Mucosa of descending colon (tissue), 3 donors: ENCODE results near the gene CAPN7. TPM values are rescaled to one million over a fixed set of nuclear protein-coding genes. Genes with fewer than 3 reads are reported as not detected.
"Not testable (repeated sequence)": the region's sequence is repeated elsewhere in the genome, so short reads cannot be mapped to it uniquely, and the experiment has no call there.

Source experiments
- ATAC-seq: fragments of 200-7000 bp; cut with Tn5 transposase; one replicate; pipeline ENCODE4 v1.9.1; 2020; ENCODE audit warnings: mild to moderate bottlenecking, moderate library complexity
- DNase-seq, 3 donors: peaks; one replicate each; pipeline ENCODE4 v3.0.0-alpha.2; 2020
- H3K36me3 ChIP-seq: fragments of 200-600 bp; one replicate; pipeline ENCODE4 v1.8.0; 2021; ENCODE audit warnings: low read depth, mild to moderate bottlenecking
- H3K4me1 ChIP-seq: fragments of 200-600 bp; one replicate; pipeline ENCODE4 v1.8.0; 2021; ENCODE audit warnings: low read depth, mild to moderate bottlenecking
- H3K4me3 ChIP-seq: fragments of 200-600 bp; one replicate; pipeline ENCODE4 v1.8.0; 2021; ENCODE audit warnings: mild to moderate bottlenecking
- H3K9me3 ChIP-seq: fragments of 200-600 bp; one replicate; pipeline ENCODE4 v1.8.0; 2021; ENCODE audit warnings: mild to moderate bottlenecking
- intact Hi-C, 2 donors: fragments of 100-400 bp; cut with DNase I in 1 of 2; cut with micrococcal nuclease in 1 of 2; formaldehyde crosslinking; loops; one replicate each; pipeline versions ENCODE4 v1.11.0 to v1.11.1; 2022; cut with DNase I, micrococcal nuclease
- total RNA-seq, 3 donors: library from RNA; stranded (reverse); fragmentation: NEBNext Ultra II Directional in 2 of 3; extraction: Animal tissue kit (Norgen Biotek cat#: 25700) in 2 of 3; gene quantifications; one replicate each; pipeline versions ENCODE4 v1.2.1 to v1.2.4, GENCODE V29; 2021 to 2023
- TF ChIP-seq, protein P1 (sequence below): fragments of 200-600 bp; IDR thresholded peaks from one replicate; pipeline ENCODE4 v1.8.0; 2022; ENCODE audit warnings: antibody characterized with exemption, mild to moderate bottlenecking
- donor health status: DM: no; HTN: no; CAD: no; lungs with moderate emphysema.
- donor health status: DM: no; HTN: no; CAD: no.
- donor health status: DM: no; HTN: yes; CAD: no.

The CAPN7 gene
- total RNA-seq, 3 donors from 2014 or later = 26.8 to 56.5 (median 44.9) TPM

DNA sequence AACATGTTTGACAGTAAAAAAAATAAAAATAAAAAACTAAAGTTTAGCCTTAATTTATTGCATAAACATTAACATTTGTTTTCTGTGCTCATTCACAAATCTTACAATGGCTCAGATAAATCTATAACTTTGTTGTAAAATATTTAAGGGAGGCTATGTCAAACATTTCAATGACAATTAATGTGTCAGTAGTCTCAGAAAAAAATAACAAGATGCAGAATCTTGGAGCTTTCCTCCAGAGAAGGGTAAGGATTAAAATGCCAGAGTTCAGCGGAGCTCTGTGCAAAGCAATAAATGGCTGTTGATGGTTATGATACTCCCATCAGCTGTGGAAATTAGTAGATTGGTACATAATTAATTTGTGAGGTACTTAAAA is 20.0 kb upstream of the CAPN7 start:
- DNase-seq = no peak
- intact Hi-C loops = no loop called here
- H3K4me3 ChIP-seq = no peak overlapping the region
- TF ChIP-seq, protein P1, sequence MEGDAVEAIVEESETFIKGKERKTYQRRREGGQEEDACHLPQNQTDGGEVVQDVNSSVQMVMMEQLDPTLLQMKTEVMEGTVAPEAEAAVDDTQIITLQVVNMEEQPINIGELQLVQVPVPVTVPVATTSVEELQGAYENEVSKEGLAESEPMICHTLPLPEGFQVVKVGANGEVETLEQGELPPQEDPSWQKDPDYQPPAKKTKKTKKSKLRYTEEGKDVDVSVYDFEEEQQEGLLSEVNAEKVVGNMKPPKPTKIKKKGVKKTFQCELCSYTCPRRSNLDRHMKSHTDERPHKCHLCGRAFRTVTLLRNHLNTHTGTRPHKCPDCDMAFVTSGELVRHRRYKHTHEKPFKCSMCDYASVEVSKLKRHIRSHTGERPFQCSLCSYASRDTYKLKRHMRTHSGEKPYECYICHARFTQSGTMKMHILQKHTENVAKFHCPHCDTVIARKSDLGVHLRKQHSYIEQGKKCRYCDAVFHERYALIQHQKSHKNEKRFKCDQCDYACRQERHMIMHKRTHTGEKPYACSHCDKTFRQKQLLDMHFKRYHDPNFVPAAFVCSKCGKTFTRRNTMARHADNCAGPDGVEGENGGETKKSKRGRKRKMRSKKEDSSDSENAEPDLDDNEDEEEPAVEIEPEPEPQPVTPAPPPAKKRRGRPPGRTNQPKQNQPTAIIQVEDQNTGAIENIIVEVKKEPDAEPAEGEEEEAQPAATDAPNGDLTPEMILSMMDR = no peak
- ATAC-seq = no peak
- H3K4me1 ChIP-seq = no peaks in the 10 kb centered on the region
- no peaks in the 10 kb centered on the region for H3K9me3 ChIP-seq
- no peaks in the 10 kb centered on the region for H3K36me3 ChIP-seq

DNA sequence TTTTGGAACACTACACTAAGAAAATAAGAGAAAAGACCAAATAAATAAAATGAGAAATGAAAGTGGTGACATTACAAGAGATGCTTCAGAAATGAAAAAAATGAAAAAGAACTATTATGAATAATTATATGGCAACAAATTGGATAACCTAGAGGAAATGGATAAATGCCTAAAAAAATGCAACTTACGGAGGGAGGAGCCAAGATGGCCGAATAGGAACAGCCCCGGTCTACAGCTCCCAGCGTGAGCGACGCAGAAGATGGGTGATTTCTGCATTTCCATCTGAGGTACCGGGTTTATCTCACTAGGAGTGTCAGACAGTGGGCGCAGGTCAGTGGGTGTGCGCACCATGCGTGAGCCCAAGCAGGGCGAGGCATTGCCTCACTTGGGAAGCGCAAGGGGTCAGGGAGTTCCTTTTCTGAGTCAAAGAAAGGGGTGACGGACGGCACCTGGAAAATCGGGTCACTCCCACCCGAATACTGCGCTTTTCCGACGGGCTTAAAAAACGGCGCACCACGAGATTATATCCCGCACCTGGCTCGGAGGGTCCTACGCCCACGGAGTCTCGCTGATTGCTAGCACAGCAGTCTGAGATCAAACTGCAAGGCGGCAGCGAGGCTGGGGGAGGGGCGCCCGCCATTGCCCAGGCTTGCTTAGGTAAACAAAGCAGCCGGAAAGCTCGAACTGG is 19.4 kb upstream of the CAPN7 start:
- not testable (repeated sequence) for H3K4me3 ChIP-seq

DNA sequence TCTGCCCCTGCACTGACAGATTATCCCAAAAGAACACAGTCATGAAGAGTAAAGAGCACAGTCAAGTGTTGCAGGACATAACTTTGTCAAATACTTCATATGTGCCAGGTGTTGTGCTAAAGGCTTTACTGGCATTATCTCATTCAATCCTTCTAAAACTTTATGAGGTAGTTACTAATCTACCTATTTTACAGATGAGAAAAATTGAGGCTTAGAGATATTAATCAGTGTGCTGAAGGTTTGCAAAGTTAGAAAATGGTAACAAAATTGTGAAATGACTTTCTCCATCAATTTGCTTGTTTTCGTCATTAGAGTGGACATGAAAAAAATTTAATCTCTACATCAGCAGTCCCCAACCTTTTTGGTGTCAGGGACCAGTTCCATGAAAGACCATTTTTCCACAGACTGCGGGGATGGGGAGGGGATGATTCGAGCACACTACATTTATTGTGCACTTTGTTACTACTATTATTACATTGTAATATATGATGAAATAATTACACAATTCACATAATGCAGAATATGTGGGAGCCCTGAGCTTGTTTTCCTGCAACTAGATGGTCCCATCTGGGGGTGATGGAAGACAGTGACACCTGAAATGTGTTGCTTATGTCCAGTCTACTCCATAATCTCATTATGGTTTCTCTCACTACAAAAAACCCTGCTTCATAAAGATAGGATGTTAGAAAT is 8.6 kb upstream of the CAPN7 start:
- Histone ChIP-seq H3K4me1 (no peaks in the 10 kb centered on the region), H3K9me3 (no peaks in the 10 kb centered on the region), H3K4me3 (no peak overlapping the region), H3K36me3 (no peaks in the 10 kb centered on the region)
- DNase-seq (no peak), ATAC-seq (no peak)
- TF ChIP-seq, protein P1 = no peak
- intact Hi-C loops = no loop called here

More for the DNA sequence above, 19.4 kb upstream of the CAPN7 start:
- intact Hi-C loops, ATAC-seq, H3K36me3 ChIP-seq, H3K4me1 ChIP-seq, H3K9me3 ChIP-seq, DNase-seq: not testable (repeated sequence)

DNA sequence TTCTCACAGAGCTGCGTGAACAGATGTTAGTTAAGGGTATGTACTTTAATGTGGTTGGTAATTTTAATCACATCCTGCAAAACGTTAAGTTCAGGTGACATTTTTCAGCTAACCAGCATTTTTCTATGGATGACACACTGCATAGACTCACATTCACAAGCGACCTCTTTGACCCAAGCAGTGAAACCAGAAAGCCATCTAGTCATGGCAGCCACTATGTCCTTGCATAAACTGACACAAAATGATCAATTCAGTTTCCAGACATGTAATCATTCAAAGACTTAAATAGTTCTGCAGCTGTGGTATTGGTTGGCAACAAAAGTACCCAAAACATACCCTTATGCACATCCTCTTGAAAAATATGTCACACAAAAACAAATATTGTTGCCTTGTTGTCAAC is 7.4 kb upstream of the CAPN7 start:
- Histone ChIP-seq H3K9me3 (no peaks in the 10 kb centered on the region), H3K4me3 (no peak overlapping the region), H3K36me3 (no peaks in the 10 kb centered on the region), H3K4me1 (no peaks in the 10 kb centered on the region)
- ATAC-seq = no peak
- TF ChIP-seq, protein P1 = no peak
- intact Hi-C loops = no loop called here
- DNase-seq = no peak

DNA sequence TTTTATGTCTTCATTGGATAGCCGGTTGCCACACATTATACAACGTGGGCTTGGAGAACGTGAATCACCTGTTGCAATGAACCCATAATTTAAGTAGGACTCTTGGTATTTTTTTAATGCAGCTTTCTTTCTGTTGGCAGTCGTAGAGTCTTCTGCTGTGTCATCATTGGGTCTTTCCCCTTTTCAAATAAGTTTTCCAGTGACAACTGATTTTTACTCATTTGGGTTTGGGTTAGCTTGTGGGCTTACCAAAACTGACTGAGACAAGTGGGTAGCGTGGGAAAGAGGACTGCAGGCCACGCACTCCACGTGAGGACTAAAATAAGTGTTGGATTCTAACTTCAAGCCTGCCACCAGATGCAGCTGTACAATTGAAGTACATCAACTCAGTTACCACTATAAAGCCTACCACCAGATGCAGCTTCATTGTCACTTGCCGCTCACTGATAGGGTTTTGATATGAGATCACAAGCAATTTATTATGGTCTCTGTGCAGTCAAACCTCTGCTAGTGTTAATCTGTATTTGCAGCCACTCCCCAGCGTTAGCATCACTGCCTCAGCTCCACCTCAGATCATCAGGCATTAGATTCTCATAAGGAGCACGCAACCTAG is 6.4 kb upstream of the CAPN7 start:
- intact Hi-C loops = loop anchor here in 1 of 2 donors (10.0 kb wide), 1 partner anchor 95 kb away; no protein-coding TSS in a partner anchor
- no peaks in the 10 kb centered on the region for H3K9me3 ChIP-seq
- ATAC-seq = no peak

More for the DNA sequence above, 6.4 kb upstream of the CAPN7 start:
- Histone ChIP-seq H3K36me3 (no peaks in the 10 kb centered on the region), H3K4me3 (no peak overlapping the region), H3K4me1 (no peaks in the 10 kb centered on the region)
- no peak for DNase-seq
- TF ChIP-seq, protein P1 = no peak
